GM21360 (cell line): ENCODE results near the gene CCAR1.
"Not testable (repeated sequence)": the region's sequence is repeated elsewhere in the genome, so short reads cannot be mapped to it uniquely, and the experiment has no call there.

Source experiments
- ATAC-seq: cut with Tn5 transposase; IDR thresholded peaks from one replicate; pipeline ENCODE4 v1.9.1; 2021; ENCODE audit warnings: mild to moderate bottlenecking, moderate library complexity; ENCODE audit not compliant: unreplicated experiment

CCAR1 gene

DNA sequence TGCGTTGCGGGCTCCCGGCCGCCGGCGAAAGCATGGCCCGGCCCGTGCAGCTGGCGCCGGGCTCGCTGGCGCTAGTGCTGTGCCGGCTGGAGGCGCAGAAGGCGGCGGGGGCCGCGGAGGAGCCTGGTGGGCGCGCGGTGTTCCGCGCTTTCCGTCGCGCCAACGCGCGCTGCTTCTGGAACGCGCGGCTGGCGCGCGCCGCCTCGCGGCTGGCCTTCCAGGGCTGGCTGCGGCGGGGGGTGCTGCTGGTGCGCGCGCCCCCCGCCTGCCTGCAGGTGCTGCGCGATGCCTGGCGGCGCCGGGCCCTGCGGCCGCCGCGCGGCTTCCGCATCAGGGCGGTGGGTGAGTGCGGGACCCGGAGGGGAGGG is 106.5 kb downstream of the CCAR1 start:
- ATAC-seq: peak; percentile 34

DNA sequence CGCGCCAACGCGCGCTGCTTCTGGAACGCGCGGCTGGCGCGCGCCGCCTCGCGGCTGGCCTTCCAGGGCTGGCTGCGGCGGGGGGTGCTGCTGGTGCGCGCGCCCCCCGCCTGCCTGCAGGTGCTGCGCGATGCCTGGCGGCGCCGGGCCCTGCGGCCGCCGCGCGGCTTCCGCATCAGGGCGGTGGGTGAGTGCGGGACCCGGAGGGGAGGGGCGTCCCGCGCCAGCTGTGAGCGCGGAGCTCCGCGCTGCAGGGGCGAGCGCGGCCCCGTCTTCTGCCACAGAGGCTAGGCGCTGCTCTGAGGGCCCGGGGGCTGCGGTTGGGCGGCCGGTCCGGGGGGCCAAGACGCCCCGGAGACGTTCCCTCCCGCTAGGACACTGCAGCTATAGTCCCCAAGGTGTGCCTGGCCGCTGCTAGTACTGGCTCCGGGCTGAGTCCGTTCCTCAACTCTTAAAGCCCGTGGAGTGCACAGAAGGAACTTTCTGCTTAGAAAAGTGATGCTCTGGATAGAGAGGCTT is 107.1 kb downstream of the CCAR1 start:
- ATAC-seq: peak; percentile 40

DNA sequence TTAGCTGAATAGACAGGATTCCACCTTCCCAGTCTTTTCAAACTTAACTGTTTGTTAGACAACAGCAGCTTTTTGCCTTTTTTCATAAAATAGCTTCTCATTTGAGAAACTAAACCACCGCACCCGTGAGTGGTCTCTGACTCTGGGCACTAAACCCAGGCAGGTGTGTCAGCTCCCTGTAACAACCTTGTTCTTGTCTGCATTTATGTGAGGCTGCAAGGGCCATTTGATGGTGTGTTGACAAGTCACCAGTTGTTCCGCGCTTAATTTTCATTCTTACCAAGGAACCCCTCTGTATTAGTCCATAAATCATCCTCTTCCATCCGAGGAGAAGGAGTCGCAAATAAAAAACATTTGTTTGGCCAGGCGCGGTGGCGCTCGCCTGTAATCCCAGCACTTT is 107.8 kb downstream of the CCAR1 start:
- ATAC-seq: no peak

DNA sequence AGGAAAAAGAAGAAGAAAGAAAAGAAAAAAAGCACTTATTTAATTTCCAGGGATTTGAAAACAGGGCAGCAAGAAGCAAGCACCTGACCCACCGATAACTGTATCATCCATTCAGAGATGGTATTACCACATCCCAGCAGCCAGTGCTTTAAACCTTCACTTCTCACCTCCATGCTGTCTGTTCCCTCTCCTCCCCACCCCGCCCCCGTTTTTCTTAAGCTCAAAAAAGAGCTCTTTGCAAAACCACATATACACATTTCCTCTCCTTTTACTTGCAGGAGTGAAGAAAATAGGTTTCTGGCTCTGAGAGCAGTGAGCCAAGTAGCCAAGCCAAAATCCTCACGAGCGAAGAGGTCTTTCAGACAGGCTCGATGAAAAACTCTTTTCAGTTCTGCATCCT is 108.5 kb downstream of the CCAR1 start:
- no peak for ATAC-seq

DNA sequence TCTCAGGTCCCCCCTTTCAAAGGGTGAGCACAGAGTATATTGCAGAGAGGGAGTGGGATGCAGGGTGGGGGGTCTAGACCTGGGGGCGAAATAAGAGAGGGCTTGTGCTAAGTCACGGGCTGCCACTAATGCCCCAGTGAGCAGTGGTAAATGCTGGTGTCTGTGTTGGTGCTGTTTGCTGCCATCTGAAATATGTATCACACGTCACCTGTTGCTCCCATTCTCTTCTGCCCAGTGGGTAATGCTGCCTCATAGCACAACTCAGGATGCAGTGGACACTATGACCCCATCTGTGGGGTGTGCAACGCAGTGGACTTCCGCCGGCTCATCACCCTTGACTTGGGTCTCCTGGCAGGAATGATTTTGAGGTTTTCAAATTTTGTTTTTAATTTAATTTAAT is 108.9 kb downstream of the CCAR1 start:
- ATAC-seq: no peak

DNA sequence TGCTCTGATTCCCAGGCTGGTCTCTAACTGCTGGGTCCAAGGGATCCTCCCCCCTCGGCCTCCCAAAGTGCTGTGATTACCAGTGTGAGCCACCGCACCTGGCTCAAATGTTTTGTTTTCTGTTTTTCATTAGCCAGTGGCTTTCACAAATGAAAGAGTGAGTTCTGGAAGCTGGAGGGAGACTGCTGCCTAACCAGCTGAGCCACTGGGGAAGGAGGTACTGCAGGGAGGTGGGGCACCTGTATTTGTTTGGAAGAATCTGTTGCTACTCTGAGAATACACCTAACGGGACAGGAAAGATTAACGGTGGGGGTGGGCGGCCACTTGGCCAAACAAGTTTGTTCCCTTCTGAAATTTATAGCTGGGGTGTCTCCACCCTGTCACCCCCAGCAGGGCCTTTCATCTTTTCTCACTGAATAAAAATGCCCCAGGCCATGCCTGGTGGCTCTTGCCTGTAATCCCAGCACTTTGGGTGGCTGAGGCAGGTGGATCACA is 111.0 kb downstream of the CCAR1 start:
- no peak for ATAC-seq

DNA sequence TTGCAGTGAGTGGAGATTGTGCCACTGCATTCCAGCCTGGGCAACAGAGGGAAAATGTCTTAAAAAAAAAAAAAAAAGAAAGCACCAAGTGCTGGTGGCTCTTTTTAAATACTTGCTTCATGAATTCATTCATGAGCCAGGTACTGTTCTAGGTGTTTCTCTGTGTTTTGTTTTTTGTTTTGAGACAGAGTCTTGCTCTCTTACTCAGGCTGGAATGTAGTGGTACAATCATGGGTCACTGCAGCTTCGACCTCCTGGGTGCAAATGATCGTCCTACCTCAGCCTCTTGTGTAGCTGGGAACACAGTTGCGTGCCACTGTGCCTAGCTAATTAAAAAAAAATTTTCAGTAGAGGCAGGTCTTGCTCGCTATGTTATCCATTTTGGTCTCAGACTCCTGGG is 111.6 kb downstream of the CCAR1 start:
- no peak for ATAC-seq

DNA sequence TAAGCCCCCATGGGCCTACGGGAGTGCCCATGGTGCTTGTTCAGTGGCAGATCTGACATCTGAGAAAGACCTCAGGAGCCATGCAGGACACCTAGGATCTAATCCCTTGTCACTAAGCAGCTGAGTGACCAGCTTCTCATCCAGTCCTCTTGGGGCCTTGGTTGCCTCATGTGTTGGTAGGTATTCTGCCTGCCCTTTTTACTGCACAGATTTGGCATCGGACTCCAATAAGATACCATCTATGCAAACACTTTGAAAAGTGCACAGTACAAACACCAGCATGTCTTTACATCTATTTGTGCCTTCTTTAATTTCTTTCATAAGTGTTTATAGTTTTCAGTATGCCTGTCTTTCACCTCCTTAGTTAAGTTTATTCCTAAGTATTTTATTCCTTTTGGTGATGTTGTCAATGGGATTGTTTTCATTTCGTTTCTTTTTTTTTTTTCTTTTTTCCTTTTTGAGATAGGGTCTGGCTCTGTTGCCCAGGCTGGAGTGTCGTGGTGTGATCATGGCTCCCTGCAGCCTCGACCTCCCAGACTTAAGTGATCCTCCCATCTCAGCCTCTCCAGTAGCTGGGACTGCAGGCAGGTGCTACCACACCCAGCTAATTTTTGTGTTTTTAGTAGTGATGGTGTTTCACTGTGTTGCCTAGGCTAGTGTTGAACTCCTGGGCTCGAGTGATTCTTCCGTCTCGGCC is 116.7 kb downstream of the CCAR1 start:
- ATAC-seq: no peak

DNA sequence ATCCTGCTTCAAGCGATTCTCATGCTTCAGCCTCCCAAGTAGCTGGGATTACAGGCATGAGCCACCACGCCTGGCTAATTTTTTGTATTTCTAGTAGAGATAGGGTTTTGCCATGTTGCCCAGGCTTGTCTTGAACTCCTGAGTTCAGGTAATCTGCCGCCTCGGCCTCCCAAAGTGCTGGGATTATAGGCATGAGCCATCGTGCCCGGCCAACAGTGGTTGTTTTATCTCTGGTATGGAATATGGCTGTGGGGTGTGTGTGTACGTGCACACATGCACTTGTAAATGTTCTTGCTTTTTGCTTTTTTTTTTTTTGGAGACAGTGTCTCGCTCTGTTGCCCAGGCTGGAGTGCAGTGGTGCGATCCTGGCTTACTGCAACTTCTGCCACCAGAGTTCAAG is 119.6 kb downstream of the CCAR1 start:
- not testable (repeated sequence) for ATAC-seq
